ENCODE data around the gene ITGB8.

ITGB8 gene

GRCh38 chr7:20340839-20341238, 10.1 kb downstream of the ITGB8 start:
- ATAC-seq (no peak), DNase-seq (no peak)

GRCh38 chr7:20343205-20343604, 12.5 kb downstream of the ITGB8 start:
- DNase-seq (no peak), ATAC-seq (no peak)

- ATAC-seq (no peak), DNase-seq (no peak)
Measured at GRCh38 chr7:20343941-20344340, 13.2 kb downstream of the ITGB8 start.

- no peak for DNase-seq
- no peak for ATAC-seq
Measured at GRCh38 chr7:20344396-20344795, 13.7 kb downstream of the ITGB8 start.

GRCh38 chr7:20346577-20346976, 15.9 kb downstream of the ITGB8 start:
- no peak for ATAC-seq
- DNase-seq, result no peak

- no peak for ATAC-seq
- DNase-seq, result no peak
Measured at GRCh38 chr7:20347680-20348079, 17.0 kb downstream of the ITGB8 start.

GRCh38 chr7:20348125-20348807, 17.6 kb downstream of the ITGB8 start:
- DNase-seq, result no peak
- no peak for ATAC-seq

GRCh38 chr7:20350518-20350951, 19.8 kb downstream of the ITGB8 start:
- DNase-seq (no peak), ATAC-seq (no peak)

- ATAC-seq, result no peak
- DNase-seq, result no peak
Measured at GRCh38 chr7:20350996-20351692, 20.4 kb downstream of the ITGB8 start.

- no peak for DNase-seq
- no peak for ATAC-seq
Measured at GRCh38 chr7:20351901-20352300, 21.2 kb downstream of the ITGB8 start.

- ATAC-seq (no peak), DNase-seq (no peak)
Measured at GRCh38 chr7:20352573-20353306, 22.0 kb downstream of the ITGB8 start.

- ATAC-seq (no peak), DNase-seq (no peak)
Measured at GRCh38 chr7:20354610-20355528, 24.2 kb downstream of the ITGB8 start.

GRCh38 chr7:20358106-20358505, 27.4 kb downstream of the ITGB8 start:
- ATAC-seq (no peak), DNase-seq (no peak)

GRCh38 chr7:20358762-20359282, 28.1 kb downstream of the ITGB8 start:
- ATAC-seq, result no peak
- DNase-seq, result no peak

- DNase-seq (no peak), ATAC-seq (no peak)
Measured at GRCh38 chr7:20359341-20359963, 28.8 kb downstream of the ITGB8 start.

GRCh38 chr7:20362574-20363253, 32.0 kb downstream of the ITGB8 start:
- ATAC-seq, result no peak
- DNase-seq, result no peak

GRCh38 chr7:20364571-20365196, 34.0 kb downstream of the ITGB8 start:
- ATAC-seq, result no peak

GRCh38 chr7:20365486-20365885, 34.8 kb downstream of the ITGB8 start:
- no peak for DNase-seq
- ATAC-seq, result no peak

More at GRCh38 chr7:20364571-20365196, 34.0 kb downstream of the ITGB8 start:
- no peak for DNase-seq

- no peak for ATAC-seq
Measured at GRCh38 chr7:20374399-20374798, 43.7 kb downstream of the ITGB8 start.

GRCh38 chr7:20376796-20377195, 46.1 kb downstream of the ITGB8 start:
- no peak for DNase-seq
- no peak for ATAC-seq

More at GRCh38 chr7:20374399-20374798, 43.7 kb downstream of the ITGB8 start:
- DNase-seq, result no peak
